Effector memory CD4-positive, alpha-beta T cell (primary cell): ENCODE measurements around the gene PRRX2.
"Not testable (repeated sequence)": the region's sequence is repeated elsewhere in the genome, so short reads cannot be mapped to it uniquely, and the experiment has no call there.

Experiments
- DNase-seq, 3 donors: peaks; one replicate each; pipeline ENCODE4 v3.0.0-alpha.2; 2020
- H3K27ac ChIP-seq: 2 replicates; pipeline ENCODE4 v1.7.0; 2013; ENCODE audit warnings: mild to moderate bottlenecking, low read length, moderate library complexity; ENCODE audit not compliant: insufficient read depth, poor library complexity, severe bottlenecking
- H3K27me3 ChIP-seq: replicated peaks from 2 replicates; pipeline ENCODE4 v1.7.0; 2013; ENCODE audit warnings: mild to moderate bottlenecking, low read length; ENCODE audit not compliant: insufficient read depth, control insufficient read depth, poor library complexity, severe bottlenecking
- H3K36me3 ChIP-seq: 2 replicates; pipeline ENCODE4 v1.7.0; 2013; ENCODE audit warnings: mild to moderate bottlenecking, low read length, moderate library complexity; ENCODE audit not compliant: control insufficient read depth, insufficient read depth
- H3K4me1 ChIP-seq: 2 replicates; pipeline ENCODE4 v1.7.0; 2013; ENCODE audit warnings: low read length, mild to moderate bottlenecking; ENCODE audit not compliant: control insufficient read depth, insufficient read depth, poor library complexity, severe bottlenecking
- H3K4me3 ChIP-seq: 2 replicates; pipeline ENCODE4 v1.7.0; 2013; ENCODE audit warnings: low read length, low read depth, mild to moderate bottlenecking; ENCODE audit not compliant: insufficient read depth, poor library complexity, severe bottlenecking
- H3K9me3 ChIP-seq: 2 replicates; pipeline ENCODE4 v1.7.0; 2013; ENCODE audit warnings: mild to moderate bottlenecking, low read length, moderate library complexity; ENCODE audit not compliant: control insufficient read depth

PRRX2 gene

DNA sequence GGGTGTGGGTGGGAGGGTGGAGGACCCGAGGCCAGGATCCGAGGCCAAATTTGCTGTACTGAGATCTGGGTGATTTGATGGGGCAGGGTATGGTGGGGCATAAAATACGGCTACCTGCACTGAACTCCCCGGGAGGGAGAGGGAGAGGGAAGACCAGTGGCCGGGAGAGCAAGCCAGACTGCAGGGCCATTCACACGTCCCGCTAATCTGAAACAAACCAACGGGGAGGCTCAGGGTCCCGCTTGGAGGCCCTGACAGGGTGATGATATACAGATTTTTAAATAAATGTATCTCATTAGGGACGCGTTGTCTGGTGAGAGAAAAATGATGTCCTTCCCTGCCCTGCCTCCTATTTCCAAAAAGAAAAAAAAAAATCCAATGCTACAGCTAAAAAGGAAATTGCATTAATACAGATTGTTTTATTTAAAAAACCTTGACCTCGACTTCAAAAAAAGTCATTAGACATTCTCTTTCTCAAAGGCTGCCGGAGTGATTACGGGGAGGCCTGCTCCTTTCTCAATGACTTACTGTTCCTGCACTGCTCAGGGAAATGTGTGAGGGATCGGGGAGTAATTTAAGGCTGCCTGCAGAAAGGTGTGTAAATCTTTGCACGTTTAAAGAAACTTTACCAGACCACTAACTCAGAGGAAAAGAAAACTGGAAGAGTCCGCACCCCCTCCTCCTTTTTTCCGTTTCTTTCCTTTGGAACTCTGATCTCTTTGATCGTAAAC, 11.5 kb upstream of the PRRX2 start:
- Histone ChIP-seq H3K36me3 (no peaks in the 10 kb centered on the region), H3K9me3 (no peaks in the 10 kb centered on the region), H3K27me3 (no peaks in the 10 kb centered on the region), H3K4me1 (no peaks in the 10 kb centered on the region), H3K4me3 (no peak overlapping the region), H3K27ac (no peak overlapping the region)
- DNase-seq, result no peak

- Histone ChIP-seq H3K36me3 (no peaks in the 10 kb centered on the region), H3K27ac (no peak overlapping the region), H3K4me3 (no peak overlapping the region), H3K9me3 (no peaks in the 10 kb centered on the region), H3K4me1 (no peaks in the 10 kb centered on the region), H3K27me3 (no peaks in the 10 kb centered on the region)
- DNase-seq, result no peak
Observed at GRCh38 chr9:129654554-129655040, 10.8 kb upstream of the PRRX2 start.

GRCh38 chr9:129655154-129655553, 10.3 kb upstream of the PRRX2 start:
- Histone ChIP-seq H3K4me3 (no peak overlapping the region), H3K27ac (no peak overlapping the region), H3K27me3 (no peaks in the 10 kb centered on the region), H3K4me1 (no peaks in the 10 kb centered on the region), H3K36me3 (no peaks in the 10 kb centered on the region), H3K9me3 (no peaks in the 10 kb centered on the region)
- DNase-seq, result no peak

DNA sequence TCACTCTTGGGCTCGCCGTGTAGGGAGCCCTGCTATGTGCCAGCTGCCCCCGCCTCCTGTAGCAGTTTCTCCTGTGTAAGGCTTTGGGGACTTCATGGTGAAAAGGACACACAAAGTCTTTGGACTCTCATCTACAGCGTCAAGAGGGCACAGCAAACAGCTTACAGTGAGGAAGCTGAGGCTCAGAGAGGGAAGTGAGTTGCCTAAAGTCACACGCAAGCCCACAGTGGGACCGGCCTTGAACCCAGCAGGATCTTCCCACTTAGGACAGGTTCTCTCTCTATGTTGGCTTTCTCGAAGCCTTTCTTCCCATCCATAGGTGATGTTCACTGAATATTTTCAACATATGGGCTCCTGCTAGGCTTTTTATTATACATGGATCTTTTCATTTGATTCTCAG, 9.8 kb upstream of the PRRX2 start:
- H3K4me1 ChIP-seq, result no peaks in the 10 kb centered on the region
- no peaks in the 10 kb centered on the region for H3K9me3 ChIP-seq
- H3K36me3 ChIP-seq, result no peaks in the 10 kb centered on the region
- no peaks in the 10 kb centered on the region for H3K27me3 ChIP-seq
- no peak for DNase-seq
- no peak overlapping the region for H3K27ac ChIP-seq
- H3K4me3 ChIP-seq, result no peak overlapping the region

DNA sequence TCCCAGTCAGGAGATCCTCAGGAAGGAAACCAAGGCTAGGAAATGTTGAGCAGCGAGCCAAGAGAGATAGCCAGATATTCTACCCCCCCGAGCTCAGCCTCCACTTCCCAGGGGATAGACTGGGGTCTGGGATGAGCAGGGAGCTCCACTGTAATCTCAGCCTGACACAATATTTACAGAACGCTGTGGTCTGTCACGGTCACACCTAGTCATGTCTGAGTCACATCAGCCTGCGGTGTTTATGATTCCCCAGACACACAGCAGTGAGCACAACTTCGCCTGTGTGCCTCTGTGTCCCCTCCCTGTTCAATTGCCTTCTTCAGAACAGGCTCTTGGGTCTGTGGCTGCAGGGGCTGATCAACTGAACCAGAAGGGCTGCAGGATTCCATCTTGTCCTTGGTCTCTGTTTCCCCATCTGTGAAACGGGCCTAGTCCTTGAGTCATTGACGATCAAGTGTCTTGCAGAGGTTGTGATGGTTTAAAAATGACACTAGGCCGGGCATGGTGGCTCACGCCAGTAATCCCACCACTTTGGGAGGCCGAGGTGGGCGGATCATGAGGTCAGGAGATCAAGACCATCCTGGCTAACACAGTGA, 8.6 kb upstream of the PRRX2 start:
- H3K27ac ChIP-seq, result no peak overlapping the region
- H3K4me1 ChIP-seq, result no peaks in the 10 kb centered on the region
- no peaks in the 10 kb centered on the region for H3K27me3 ChIP-seq
- H3K4me3 ChIP-seq, result no peak overlapping the region
- no peaks in the 10 kb centered on the region for H3K36me3 ChIP-seq
- no peaks in the 10 kb centered on the region for H3K9me3 ChIP-seq
- no peak for DNase-seq

GRCh38 chr9:129661029-129661428, 4.4 kb upstream of the PRRX2 start:
- no peaks in the 10 kb centered on the region for H3K9me3 ChIP-seq
- DNase-seq, result no peak
- no peak overlapping the region for H3K4me3 ChIP-seq
- H3K36me3 ChIP-seq, result no peaks in the 10 kb centered on the region
- H3K4me1 ChIP-seq, result no peaks in the 10 kb centered on the region
- H3K27me3 ChIP-seq, result no peaks in the 10 kb centered on the region
- H3K27ac ChIP-seq, result no peak overlapping the region

- DNase-seq, H3K9me3 ChIP-seq, H3K27me3 ChIP-seq, H3K27ac ChIP-seq, H3K4me3 ChIP-seq, H3K36me3 ChIP-seq, H3K4me1 ChIP-seq: not testable (repeated sequence)
Observed at GRCh38 chr9:129662239-129662638, 3.2 kb upstream of the PRRX2 start.

DNA sequence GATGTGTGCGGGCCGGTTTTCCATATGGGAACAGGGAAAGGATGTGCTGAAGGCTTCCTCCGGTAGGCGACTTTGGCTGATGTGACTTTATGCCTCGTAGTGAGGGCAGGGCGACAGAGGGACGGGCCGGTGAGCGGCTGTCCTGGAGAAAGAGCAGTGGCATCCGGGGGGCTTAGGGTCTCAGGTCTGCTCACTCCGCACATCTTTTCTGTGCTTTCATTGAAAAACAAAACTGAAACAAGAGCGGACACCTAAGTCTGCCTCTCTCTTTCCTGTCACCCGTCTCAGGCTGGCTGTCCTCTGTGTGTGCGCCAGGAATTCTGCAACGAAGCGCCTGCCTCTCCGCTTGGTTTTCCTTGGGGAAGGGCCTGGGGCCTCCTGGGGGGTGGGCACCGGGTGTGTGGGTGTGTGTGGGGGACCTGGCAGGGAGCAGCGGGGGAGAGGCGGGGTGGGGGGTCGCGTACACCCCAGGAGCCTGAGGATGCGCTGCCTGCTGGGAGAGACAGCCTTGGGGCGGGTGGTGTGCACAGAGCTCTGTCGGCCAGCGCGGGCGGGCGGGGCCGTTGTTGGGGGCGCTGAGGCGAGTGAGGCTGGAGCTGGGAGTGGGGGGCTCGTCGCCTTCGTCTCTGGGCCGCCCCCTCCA, 580 bp upstream of the PRRX2 start:
- Histone ChIP-seq H3K27me3 (peaks cover 11% of the 10 kb centered on the region), H3K4me3 (peak overlapping the region; percentile 52), H3K36me3 (no peaks in the 10 kb centered on the region), H3K4me1 (peaks cover 3% of the 10 kb centered on the region), H3K9me3 (no peaks in the 10 kb centered on the region), H3K27ac (no peak overlapping the region)
- DNase-seq, result no peak

DNA sequence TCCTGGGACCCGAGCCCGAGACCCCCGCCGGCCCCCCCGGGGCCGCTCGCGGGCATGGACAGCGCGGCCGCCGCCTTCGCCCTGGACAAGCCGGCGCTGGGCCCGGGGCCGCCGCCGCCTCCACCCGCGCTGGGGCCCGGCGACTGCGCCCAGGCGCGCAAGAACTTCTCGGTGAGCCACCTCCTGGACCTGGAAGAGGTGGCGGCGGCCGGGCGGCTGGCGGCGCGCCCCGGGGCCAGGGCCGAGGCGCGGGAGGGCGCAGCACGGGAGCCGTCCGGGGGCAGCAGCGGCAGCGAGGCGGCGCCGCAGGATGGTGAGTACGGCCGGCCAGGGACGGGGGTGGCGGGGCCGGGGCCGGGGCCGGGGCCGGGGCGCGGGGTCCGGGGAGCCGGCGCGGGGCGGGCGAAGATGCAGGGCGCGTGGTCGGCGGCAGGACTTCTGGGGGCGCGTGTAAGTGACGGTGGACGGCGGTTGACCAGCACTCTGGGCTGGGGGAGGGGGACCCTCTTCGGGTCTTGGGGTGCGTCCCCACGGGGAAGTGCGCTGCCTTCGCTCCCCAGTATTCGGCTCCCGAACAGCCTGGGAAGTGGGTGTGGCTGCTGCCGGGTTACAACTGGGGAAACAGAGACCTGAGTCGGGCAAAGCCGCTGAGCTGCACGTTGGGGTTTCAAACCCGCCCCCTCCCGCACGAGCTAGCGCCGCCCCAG, 520 bp downstream of the PRRX2 start:
- no peak for DNase-seq
- Histone ChIP-seq H3K27me3 (peaks cover 11% of the 10 kb centered on the region), H3K36me3 (no peaks in the 10 kb centered on the region), H3K27ac (no peak overlapping the region), H3K9me3 (no peaks in the 10 kb centered on the region), H3K4me3 (no peak overlapping the region), H3K4me1 (peaks cover 3% of the 10 kb centered on the region)

GRCh38 chr9:129666575-129666974, 1.1 kb downstream of the PRRX2 start:
- no peaks in the 10 kb centered on the region for H3K9me3 ChIP-seq
- H3K27me3 ChIP-seq, result peaks cover 11% of the 10 kb centered on the region
- peaks cover 3% of the 10 kb centered on the region for H3K4me1 ChIP-seq
- H3K27ac ChIP-seq, result no peak overlapping the region
- H3K36me3 ChIP-seq, result no peaks in the 10 kb centered on the region
- DNase-seq, result no peak
- H3K4me3 ChIP-seq, result no peak overlapping the region
